NCI-H128 (cell line): Measurements from ENCODE around the gene EXOC2.
"Not testable (repeated sequence)": the region's sequence is repeated elsewhere in the genome, so short reads cannot be mapped to it uniquely, and the experiment has no call there.

ENCODE experiments used
- DNase-seq: peaks from one replicate; lab custom pipeline; 2025; ENCODE audit not compliant: unreplicated experiment; lab: John Stamatoyannopoulos, UW

EXOC2 gene

DNA sequence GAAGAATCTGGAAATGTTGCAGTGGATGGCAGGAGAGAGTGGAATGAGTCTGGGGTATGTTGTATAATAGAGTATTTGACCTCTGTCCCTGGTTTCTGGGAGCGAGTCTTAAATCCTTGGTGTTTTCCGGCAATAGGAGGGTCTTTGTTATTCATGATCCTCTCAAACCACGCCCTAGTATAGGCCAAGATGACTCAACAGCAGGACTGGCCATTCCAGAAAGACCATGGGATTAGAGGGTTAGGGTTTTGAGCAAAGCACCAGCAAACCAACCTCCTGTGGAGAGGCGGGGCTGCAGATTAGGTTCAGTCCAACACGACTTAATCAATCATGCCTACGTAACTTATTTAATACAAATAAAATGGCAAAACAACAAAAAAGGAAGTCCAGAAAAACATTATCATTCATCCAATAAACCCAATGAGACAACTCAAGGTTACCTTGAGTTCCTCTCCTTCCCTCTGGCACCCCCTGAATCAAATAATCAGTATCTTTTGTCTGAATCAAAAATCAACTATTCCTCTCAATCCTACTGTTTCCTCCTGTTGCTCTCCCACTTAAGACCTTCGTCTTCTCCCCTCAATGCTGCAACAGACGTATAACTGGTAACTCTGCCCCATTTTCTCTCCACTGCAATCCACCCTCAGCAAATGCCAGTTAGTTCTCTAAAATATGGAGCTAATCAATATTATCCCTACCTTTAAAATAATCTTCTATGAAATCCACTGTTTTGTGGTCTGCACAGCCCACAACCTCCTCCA is 51.5 kb downstream of the EXOC2 start:
- DNase-seq: no peak

DNA sequence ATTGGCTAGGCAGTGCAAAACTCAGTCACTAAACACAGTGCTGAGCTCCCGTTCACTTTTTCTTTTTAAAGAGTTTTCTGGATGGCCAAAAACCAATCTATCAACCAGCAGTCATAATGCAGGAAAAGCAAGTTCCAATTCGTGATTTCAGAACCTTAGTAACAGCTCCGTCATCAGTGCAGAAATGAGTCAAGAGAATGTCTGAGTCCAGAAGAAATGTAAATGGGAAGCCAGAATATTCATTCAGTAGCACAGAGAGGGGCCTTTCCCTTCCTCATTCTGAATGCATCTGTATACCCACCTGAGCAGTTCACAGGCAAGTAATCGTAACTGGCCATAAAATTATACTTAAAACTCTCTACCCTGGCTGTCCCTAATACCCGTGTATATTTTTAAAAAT is 56.5 kb downstream of the EXOC2 start:
- no peak for DNase-seq

GRCh38 chr6:635233-635632 is 57.7 kb downstream of the EXOC2 start:
- DNase-seq: no peak

DNA sequence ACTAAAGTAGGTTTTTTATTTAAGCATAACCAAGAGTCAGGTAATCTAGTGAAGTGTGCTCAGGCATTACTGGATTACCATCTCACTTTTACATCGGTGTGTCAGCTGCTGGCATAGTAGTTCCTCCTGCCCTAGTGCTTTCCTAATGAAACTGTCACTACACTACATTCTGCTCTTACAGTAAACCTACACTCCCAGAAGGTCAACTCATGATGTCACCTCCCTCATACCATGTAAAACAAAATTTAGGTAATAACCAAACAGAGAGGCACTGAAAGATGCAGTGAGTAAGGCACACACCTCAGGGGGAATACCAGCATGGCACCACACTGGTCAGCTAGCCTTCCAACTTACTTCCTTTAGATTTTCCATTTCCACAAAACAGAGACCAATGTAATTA is 59.3 kb downstream of the EXOC2 start:
- DNase-seq: no peak

DNA sequence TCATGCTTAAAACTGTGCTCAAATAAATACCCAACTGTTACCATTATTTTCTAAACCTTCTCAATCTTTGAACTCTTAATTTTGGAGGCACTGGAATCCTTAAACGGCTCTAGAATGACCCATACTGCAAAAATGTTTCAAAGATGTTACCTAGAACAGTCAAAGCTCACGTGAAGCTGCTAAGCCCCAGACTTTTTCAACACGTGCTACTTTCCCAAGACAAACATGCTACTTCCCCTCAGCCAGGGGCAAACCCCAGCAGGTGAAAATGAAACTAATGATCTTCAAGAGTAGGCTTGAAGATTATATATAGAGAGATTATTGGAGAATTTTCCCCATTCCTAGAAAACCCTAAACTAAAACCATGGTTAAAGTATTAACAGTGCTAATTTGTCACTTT is 64.2 kb downstream of the EXOC2 start:
- DNase-seq: no peak

DNA sequence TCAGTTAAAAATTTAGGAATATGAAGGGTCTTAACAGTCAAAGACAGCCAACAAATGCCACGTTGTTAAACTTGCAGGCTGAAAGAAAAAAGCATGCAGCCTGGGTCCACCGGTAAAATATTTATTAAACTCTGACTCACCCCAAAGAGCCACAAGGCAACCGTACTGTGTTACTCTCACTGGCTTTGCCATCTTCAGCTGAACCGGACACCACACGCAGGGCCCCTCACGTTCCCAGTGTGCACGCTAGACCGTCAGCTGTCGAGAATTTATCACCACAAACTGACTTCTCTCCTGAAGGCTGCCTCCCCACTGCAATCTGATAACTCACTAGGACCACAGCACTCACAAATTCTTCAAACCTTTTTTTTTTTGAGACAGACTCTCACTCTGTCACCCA is 66.7 kb downstream of the EXOC2 start:
- DNase-seq: no peak

- DNase-seq: no peak
Observed at GRCh38 chr6:624979-625378, 68.0 kb downstream of the EXOC2 start.

- DNase-seq: no peak
Observed at GRCh38 chr6:622462-622861, 70.5 kb downstream of the EXOC2 start.

DNA sequence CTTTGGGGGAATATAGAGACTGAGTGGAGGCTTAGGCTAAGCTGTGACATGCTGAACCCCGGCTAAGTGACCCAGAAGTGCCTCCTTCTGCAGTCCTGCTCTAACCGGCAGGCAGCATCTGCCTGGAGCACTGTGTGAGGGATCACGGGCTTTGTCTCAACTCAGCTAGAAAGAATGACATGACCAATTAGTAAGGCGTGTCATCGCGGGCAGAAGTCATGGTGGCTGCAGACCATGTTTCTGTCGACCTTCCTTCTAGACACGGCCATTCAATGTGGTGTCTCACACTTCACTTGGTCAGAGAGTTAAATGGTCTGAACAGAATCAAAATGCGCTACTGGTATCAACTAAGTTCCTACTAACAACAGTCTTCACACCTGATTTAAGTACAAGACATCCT is 71.0 kb downstream of the EXOC2 start:
- DNase-seq: no peak

DNA sequence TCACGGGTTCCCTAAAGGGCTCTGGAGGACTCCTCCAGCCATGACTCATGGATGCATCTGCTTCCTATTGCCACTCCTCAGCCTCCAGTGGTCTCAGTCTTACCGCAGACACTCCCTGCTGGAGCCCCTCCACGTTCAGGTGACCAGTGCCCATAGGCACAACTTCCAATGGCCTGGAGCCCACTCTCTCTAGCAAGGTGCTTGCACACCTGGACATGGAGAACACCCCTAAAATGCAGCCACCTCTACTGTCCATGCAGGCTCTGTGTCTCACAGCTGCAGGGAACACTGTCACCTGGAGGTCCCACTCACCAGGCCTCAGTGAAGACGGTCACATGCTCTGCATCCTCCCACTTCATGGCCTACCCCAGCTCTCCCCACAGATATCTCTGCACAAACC is 72.0 kb downstream of the EXOC2 start:
- no peak for DNase-seq

- DNase-seq: no peak
Observed at GRCh38 chr6:620166-620565, 72.8 kb downstream of the EXOC2 start.

- no peak for DNase-seq
Observed at GRCh38 chr6:617456-618100, 75.4 kb downstream of the EXOC2 start.

DNA sequence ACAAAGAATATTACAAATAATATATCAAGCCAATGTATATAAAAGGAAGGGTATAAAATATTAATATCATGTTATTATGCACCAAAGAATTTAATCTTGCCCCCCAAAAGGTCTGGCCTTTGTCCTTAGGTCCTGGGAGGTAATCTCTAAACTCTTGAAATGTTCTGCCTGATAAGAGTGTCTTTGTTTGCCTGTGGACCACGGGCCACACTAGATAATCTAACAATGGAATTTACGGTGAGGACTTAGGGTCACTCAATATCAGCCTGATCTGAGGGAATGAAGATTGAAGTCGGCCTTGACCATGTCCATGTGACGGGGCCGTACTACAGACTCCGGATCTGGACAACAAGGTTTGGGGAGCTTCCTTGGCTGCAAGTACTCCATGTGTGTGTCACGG is 79.0 kb downstream of the EXOC2 start:
- DNase-seq: no peak

- DNase-seq: no peak
Observed at GRCh38 chr6:611928-612327, 81.0 kb downstream of the EXOC2 start.

- DNase-seq: no peak
Observed at GRCh38 chr6:610882-611281, 82.1 kb downstream of the EXOC2 start.

DNA sequence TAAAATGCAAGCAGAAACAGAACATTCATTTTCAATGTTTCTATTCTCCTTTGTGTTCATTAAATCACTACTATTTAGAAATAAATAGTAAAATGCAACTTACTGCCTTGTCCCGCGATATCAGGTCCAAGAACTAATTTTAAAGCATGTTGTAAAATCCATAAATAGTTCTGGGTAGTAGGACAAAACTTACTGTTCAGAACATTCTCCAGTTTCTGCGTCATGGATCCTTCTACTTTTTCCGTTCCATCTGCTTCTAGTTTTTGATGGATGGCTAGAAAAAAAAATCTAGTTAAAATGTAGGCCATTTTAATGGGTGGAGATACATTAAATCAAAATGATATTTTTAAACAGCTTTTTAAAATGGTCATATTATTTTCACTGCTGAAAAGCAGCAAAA is 83.0 kb downstream of the EXOC2 start:
- DNase-seq: no peak

DNA sequence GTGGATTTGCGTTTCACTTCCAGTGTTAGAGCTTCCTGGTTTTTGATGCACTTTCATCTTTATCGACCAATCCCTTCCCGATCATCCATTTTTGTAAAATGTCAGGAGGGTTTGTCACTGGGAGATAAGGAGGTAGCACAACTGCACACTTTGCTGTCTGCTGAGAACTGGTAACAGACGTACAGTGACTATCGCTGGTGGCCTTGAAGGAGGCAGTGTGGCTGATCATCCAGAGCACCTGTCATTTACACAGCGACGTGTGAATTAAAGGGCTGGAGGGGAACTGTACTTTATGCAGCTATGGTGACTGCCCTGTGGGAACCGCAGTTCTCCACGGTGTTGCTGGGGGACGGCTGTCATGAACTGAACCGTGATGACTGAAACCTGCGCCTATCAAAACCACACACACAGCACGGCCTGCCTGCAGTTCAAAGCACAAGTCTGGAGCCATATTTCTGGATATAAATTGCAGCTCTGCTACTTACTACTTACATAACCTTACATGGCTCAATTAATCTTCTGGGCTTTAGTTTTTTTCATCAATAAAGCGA is 86.0 kb downstream of the EXOC2 start:
- no peak for DNase-seq

DNA sequence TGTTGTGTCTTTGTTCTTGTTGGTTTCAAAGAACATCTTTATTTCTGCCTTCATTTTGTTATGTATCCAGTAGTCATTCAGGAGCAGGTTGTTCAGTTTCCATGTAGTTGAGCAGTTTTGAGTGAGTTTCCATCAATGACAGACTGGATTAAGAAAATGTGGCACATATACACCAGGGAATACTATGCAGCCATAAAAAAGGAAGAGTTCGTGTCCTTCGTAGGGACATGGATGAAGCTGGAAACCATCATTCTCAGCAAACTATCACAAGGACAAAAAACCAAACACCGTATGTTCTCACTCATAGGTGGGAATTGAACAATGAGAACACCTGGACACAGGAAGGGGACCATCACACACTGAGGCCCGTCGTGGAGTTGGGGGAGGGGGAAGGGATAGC is 87.0 kb downstream of the EXOC2 start:
- DNase-seq: not testable (repeated sequence)

- DNase-seq: no peak
Observed at GRCh38 chr6:604579-604978, 88.4 kb downstream of the EXOC2 start.

DNA sequence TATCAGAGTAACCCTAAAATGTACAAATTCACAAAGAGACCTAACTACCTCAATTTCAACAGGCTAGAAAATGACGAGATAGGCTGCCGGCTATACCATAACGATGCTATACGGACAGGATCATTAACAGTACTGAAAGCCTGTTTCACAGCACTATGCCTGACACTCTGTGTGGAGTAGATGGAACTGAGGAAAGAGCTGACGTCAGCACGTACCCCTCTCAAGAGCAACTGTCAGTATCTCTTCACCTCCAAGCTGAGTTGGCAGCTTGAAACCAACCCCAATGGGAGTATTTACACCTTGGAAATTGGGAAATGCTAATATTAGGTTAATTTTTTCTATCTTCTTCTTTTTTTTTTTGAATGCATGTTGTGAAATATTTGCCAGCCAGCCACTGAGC is 89.7 kb downstream of the EXOC2 start:
- DNase-seq: no peak

GRCh38 chr6:599576-600448 is 93.1 kb downstream of the EXOC2 start:
- no peak for DNase-seq

DNA sequence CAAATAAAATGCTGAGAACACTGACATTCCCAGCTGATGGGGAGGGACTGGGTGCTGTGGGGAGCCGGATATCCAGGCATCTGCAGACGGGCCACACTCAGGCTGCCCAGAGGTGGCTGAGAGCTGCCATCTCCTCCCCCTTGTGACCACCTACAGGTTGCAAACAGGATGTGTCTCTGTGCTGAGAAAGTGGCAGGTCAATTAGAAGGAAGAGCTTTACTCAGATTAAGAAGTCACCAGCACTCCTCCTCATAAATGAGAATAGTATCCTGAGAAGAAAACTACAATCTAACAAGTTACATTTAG is 99.1 kb downstream of the EXOC2 start:
- DNase-seq: no peak
